HL-60/S4 treated with phorbol 12-myristate 13-acetate at 8.2 ng/mL for 4 days and 3 days (cell line): Measurements from ENCODE around the gene ADGRG2.
"Not testable (repeated sequence)": the region's sequence is repeated elsewhere in the genome, so short reads cannot be mapped to it uniquely, and the experiment has no call there.

Experiments used
- in situ Hi-C: fragments of 300-500 bp; cut with MboI; formaldehyde crosslinking; loops from 2 replicates; pipeline ENCODE4 v1.15.0; 2022; ENCODE audit warnings: low sequenced_read_pairs

Gene ADGRG2

GRCh38 chrX:19007868-19008267, 114.4 kb downstream of the ADGRG2 start:
- in situ Hi-C loops: no loop called here

- in situ Hi-C loops: no loop called here
These were observed 115.3 kb downstream of the ADGRG2 start for GRCh38 chrX:19007011-19007410.

GRCh38 chrX:19005909-19006308, 116.4 kb downstream of the ADGRG2 start:
- in situ Hi-C loops: no loop called here

GRCh38 chrX:19003756-19004155, 118.5 kb downstream of the ADGRG2 start:
- in situ Hi-C loops: no loop called here

- in situ Hi-C loops: no loop called here
These were observed 123.6 kb downstream of the ADGRG2 start for GRCh38 chrX:18998653-18999052.

GRCh38 chrX:18997916-18998315, 124.4 kb downstream of the ADGRG2 start:
- in situ Hi-C loops: no loop called here

GRCh38 chrX:18996536-18996935, 125.7 kb downstream of the ADGRG2 start:
- in situ Hi-C loops: no loop called here

- in situ Hi-C loops: no loop called here
These were observed 127.0 kb downstream of the ADGRG2 start for GRCh38 chrX:18995221-18995620.

- in situ Hi-C loops: no loop called here
These were observed 127.6 kb downstream of the ADGRG2 start for GRCh38 chrX:18994713-18995112.

- in situ Hi-C loops: no loop called here
These were observed 129.4 kb downstream of the ADGRG2 start for GRCh38 chrX:18992829-18993228.

- in situ Hi-C loops: no loop called here
These were observed 137.2 kb downstream of the ADGRG2 start for GRCh38 chrX:18985186-18985435.

GRCh38 chrX:18984381-18985185, 137.7 kb downstream of the ADGRG2 start:
- in situ Hi-C loops: no loop called here

GRCh38 chrX:18983666-18984380, 138.4 kb downstream of the ADGRG2 start, which contains the start of gene PHKA2:
Gene PHKA2 (minus strand): TSS chrX:18984114. CDS start chrX:18983932, 182 bp downstream.
- in situ Hi-C loops: no loop called here

GRCh38 chrX:18981124-18981807, 141.0 kb downstream of the ADGRG2 start:
- in situ Hi-C loops: no loop called here

- in situ Hi-C loops: not testable (repeated sequence)
These were observed 142.0 kb downstream of the ADGRG2 start for GRCh38 chrX:18980262-18980661.

- in situ Hi-C loops: no loop called here
These were observed 147.3 kb downstream of the ADGRG2 start for GRCh38 chrX:18974993-18975392.

GRCh38 chrX:18973527-18974192, 148.6 kb downstream of the ADGRG2 start:
- in situ Hi-C loops: no loop called here

GRCh38 chrX:18971506-18971905, 150.8 kb downstream of the ADGRG2 start:
- in situ Hi-C loops: no loop called here

- in situ Hi-C loops: no loop called here
These were observed 151.8 kb downstream of the ADGRG2 start for GRCh38 chrX:18970465-18970864.

- in situ Hi-C loops: no loop called here
These were observed 155.6 kb downstream of the ADGRG2 start for GRCh38 chrX:18966624-18967023.

- in situ Hi-C loops: no loop called here
These were observed 157.4 kb downstream of the ADGRG2 start for GRCh38 chrX:18964901-18965300.
